Measurements from ENCODE around the gene GDAP2.

DNA sequence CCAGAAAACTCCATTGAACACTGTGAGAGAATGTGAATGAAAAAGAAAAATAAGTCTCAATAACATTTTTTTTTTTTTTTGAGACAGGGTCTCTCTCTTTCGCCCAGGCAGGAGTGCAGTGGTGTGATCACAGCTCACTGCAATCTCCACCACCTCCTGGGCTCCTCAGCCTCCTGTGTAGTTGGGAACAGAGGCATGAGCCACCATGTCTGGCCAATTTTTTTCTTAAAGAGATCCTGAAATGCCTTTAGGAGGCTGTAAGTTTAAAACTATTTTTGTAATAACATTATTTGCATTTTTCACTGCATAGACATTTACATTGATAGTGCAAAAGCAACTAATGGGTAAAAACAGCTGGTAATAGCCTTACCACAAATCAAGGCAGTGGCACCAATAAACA lies 35.3 kb downstream of the GDAP2 start:
- TF ChIP-seq GATA3 (IDR thresholded peaks at IDR 0.05; ENCODE audit: low read depth, low read length) (no peak), GATA2 (IDR thresholded peaks at IDR 0.05; ENCODE audit: low read depth, low read length) (no peak)

All from SH-SY5Y (cell line).